WTC11 (cell line): Measurements from ENCODE around the gene SYT9.

Experiments
- NFYB ChIP-seq: sonication (generic); formaldehyde crosslinking; conservative IDR thresholded peaks from 2 replicates; pipeline ENCODE4 v1.8.0; 2022; ENCODE audit warnings: low read depth, missing genetic modification reagents
- TF ChIP-seq, protein P1 (sequence below): fragments of 200-600 bp; IDR thresholded peaks from 2 replicates; pipeline ENCODE4 v1.8.0; 2022; ENCODE audit warnings: antibody characterized with exemption
- TF ChIP-seq, protein P2 (sequence below): sonication (generic); formaldehyde crosslinking; IDR thresholded peaks from 2 replicates; pipeline ENCODE4 v1.8.0; 2023; ENCODE audit warnings: missing genetic modification reagents, mild to moderate bottlenecking, borderline replicate concordance

- TF ChIP-seq, protein P1, sequence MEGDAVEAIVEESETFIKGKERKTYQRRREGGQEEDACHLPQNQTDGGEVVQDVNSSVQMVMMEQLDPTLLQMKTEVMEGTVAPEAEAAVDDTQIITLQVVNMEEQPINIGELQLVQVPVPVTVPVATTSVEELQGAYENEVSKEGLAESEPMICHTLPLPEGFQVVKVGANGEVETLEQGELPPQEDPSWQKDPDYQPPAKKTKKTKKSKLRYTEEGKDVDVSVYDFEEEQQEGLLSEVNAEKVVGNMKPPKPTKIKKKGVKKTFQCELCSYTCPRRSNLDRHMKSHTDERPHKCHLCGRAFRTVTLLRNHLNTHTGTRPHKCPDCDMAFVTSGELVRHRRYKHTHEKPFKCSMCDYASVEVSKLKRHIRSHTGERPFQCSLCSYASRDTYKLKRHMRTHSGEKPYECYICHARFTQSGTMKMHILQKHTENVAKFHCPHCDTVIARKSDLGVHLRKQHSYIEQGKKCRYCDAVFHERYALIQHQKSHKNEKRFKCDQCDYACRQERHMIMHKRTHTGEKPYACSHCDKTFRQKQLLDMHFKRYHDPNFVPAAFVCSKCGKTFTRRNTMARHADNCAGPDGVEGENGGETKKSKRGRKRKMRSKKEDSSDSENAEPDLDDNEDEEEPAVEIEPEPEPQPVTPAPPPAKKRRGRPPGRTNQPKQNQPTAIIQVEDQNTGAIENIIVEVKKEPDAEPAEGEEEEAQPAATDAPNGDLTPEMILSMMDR = no peak
- TF ChIP-seq, protein P2, sequence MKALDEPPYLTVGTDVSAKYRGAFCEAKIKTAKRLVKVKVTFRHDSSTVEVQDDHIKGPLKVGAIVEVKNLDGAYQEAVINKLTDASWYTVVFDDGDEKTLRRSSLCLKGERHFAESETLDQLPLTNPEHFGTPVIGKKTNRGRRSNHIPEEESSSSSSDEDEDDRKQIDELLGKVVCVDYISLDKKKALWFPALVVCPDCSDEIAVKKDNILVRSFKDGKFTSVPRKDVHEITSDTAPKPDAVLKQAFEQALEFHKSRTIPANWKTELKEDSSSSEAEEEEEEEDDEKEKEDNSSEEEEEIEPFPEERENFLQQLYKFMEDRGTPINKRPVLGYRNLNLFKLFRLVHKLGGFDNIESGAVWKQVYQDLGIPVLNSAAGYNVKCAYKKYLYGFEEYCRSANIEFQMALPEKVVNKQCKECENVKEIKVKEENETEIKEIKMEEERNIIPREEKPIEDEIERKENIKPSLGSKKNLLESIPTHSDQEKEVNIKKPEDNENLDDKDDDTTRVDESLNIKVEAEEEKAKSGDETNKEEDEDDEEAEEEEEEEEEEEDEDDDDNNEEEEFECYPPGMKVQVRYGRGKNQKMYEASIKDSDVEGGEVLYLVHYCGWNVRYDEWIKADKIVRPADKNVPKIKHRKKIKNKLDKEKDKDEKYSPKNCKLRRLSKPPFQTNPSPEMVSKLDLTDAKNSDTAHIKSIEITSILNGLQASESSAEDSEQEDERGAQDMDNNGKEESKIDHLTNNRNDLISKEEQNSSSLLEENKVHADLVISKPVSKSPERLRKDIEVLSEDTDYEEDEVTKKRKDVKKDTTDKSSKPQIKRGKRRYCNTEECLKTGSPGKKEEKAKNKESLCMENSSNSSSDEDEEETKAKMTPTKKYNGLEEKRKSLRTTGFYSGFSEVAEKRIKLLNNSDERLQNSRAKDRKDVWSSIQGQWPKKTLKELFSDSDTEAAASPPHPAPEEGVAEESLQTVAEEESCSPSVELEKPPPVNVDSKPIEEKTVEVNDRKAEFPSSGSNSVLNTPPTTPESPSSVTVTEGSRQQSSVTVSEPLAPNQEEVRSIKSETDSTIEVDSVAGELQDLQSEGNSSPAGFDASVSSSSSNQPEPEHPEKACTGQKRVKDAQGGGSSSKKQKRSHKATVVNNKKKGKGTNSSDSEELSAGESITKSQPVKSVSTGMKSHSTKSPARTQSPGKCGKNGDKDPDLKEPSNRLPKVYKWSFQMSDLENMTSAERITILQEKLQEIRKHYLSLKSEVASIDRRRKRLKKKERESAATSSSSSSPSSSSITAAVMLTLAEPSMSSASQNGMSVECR (CRISPR knock-in tag) = no peak
- TF ChIP-seq NFYB (CRISPR knock-in tag) = no peak
Measured at GRCh38 chr11:7428196-7428595, 176.5 kb downstream of the SYT9 start.
